HepG2 (cell line): ENCODE measurements around the gene RIPOR3. TPM values are rescaled to one million over a fixed set of nuclear protein-coding genes. Genes with fewer than 3 reads are reported as not detected.

Experiments
- ATAC-seq: fragments of 200-7000 bp; cut with Tn5 transposase; 3 replicates; pipeline ENCODE4 v1.9.1; 2020; ENCODE audit warnings: mild to moderate bottlenecking, moderate library complexity
- BruUV-seq: library from RNA; stranded (reverse); fragments of 400-500 nt; replicated peaks from 2 replicates; lab custom pipeline; 2021; lab: Mats Ljungman, UMichigan
- CTCF ChIA-PET: fragments of 300-600 bp; formaldehyde crosslinking; extraction: SDS; loops from one replicate; lab custom pipeline; 2021; ENCODE audit warnings: low total read pairs, inconsistent platforms, low intra/inter-chr PET ratio; lab: Yijun Ruan, JAX
- POLR2A ChIA-PET: fragments of 350-600 bp; sonication (Branson Sonifier 250); formaldehyde crosslinking; loops from one replicate; lab custom pipeline; 2020; ENCODE audit warnings: antibody characterized with exemption, inconsistent platforms; lab: Yijun Ruan, JAX
- DNase-seq: peaks from one replicate; pipeline ENCODE4 v3.0.0-alpha.2; 2015; ENCODE audit warnings: low spot score
- FAIRE-seq: peaks from 3 replicates; lab custom pipeline; 2011; peaks lifted over from hg19 to GRCh38; lab: Jason Lieb, UNC
- H2AFZ ChIP-seq: one replicate; pipeline ENCODE4 v1.6.1; 2011; ENCODE audit warnings: low read length, inconsistent platforms
- H3K27ac ChIP-seq: fragments of 300-600 bp; 3 replicates; pipeline ENCODE4 v1.8.0; 2011; ENCODE audit warnings: mixed run types, mild to moderate bottlenecking, mixed read lengths, low read length, inconsistent platforms; ENCODE audit not compliant: insufficient read depth; ENCODE audit errors: extremely low read length
- H3K27me3 ChIP-seq, 2 experiments: fragments of 200-600 bp in 1 of 2; 2 replicates in 1 of 2; 3 replicates in 1 of 2; pipeline versions ENCODE4 v1.6.0 to v1.8.0; 2011; ENCODE audit warnings: low read length in 2 of 2, mild to moderate bottlenecking in 2 of 2, moderate library complexity in 2 of 2, inconsistent platforms in 1 of 2; ENCODE audit not compliant: insufficient read depth in 2 of 2, control insufficient read depth in 1 of 2
- H3K36me3 ChIP-seq, 2 experiments: fragments of 200-600 bp in 1 of 2; replicated peaks in 1 of 2; 2 replicates in 1 of 2; 3 replicates in 1 of 2; pipeline versions ENCODE4 v1.5.1 to v1.8.0; 2011; ENCODE audit warnings: low read length in 2 of 2, inconsistent platforms in 1 of 2; ENCODE audit not compliant: insufficient read depth in 2 of 2, control insufficient read depth in 1 of 2
- H3K4me1 ChIP-seq: 2 replicates; pipeline ENCODE4 v1.5.1; 2012; ENCODE audit warnings: low read length, inconsistent platforms; ENCODE audit not compliant: insufficient read depth
- H3K4me2 ChIP-seq: 2 replicates; pipeline ENCODE4 v1.6.0; 2011; ENCODE audit warnings: low read depth, low read length, inconsistent platforms
- H3K4me3 ChIP-seq, 3 experiments: fragments of 200-600 bp in 1 of 3; sonication (generic), shearing (Covaris generic) in 1 of 3; replicated peaks in 1 of 3; 2 replicates each; pipeline ENCODE4 v1.5.1; 2011 to 2016; ENCODE audit warnings: low read length in 3 of 3, inconsistent platforms in 2 of 3, low read depth in 2 of 3, mild to moderate bottlenecking in 2 of 3, control low read depth in 1 of 3, mixed read lengths in 1 of 3; ENCODE audit not compliant: insufficient read depth in 1 of 3
- H3K79me2 ChIP-seq: one replicate; pipeline ENCODE4 v1.6.1; 2011; ENCODE audit warnings: low read length, inconsistent platforms; ENCODE audit not compliant: insufficient read depth
- H3K9ac ChIP-seq: 2 replicates; pipeline ENCODE4 v1.6.0; 2011; ENCODE audit warnings: mild to moderate bottlenecking, low read depth, low read length, inconsistent platforms; ENCODE audit not compliant: insufficient read depth
- H3K9me3 ChIP-seq: 2 replicates; pipeline ENCODE4 v1.5.1; 2012; ENCODE audit warnings: mild to moderate bottlenecking, low read length
- H4K20me1 ChIP-seq: 2 replicates; pipeline ENCODE4 v1.6.0; 2011; ENCODE audit warnings: inconsistent platforms, mild to moderate bottlenecking, low read length, moderate library complexity; ENCODE audit not compliant: insufficient read depth
- CREM ChIP-seq, 2 experiments: sonication (generic) in 1 of 2; formaldehyde crosslinking in 1 of 2; IDR thresholded peaks; 2 replicates each; pipeline versions ENCODE4 v1.4.0 to v1.6.1; 2016 to 2020; ENCODE audit warnings: antibody characterized with exemption in 1 of 2, mild to moderate bottlenecking in 1 of 2, missing genetic modification reagents in 1 of 2
- KDM5B ChIP-seq: sonication (generic); formaldehyde crosslinking; IDR thresholded peaks from 2 replicates; pipeline ENCODE4 v1.4.0; 2020; ENCODE audit warnings: missing genetic modification reagents, mild to moderate bottlenecking, borderline replicate concordance
- MAFK ChIP-seq, 2 experiments: IDR thresholded peaks in 1 of 2; conservative IDR thresholded peaks in 1 of 2; 2 replicates each; pipeline ENCODE4 v1.6.1; 2011; ENCODE audit warnings: improper control_type of control experiment in 2 of 2, low read length in 2 of 2
- NCOR1 ChIP-seq: fragments of 200-600 bp; sonication (generic); IDR thresholded peaks from 2 replicates; pipeline ENCODE4 v1.7.0; 2017; ENCODE audit warnings: antibody characterized with exemption, low read length, borderline replicate concordance
- NFE2 ChIP-seq: sonication (generic); formaldehyde crosslinking; IDR thresholded peaks from 2 replicates; pipeline ENCODE4 v1.4.0; 2020; ENCODE audit warnings: missing genetic modification reagents
- NONO ChIP-seq, 2 experiments: fragments of 450-650 bp in 1 of 2; sonication (generic) in 1 of 2; formaldehyde crosslinking in 1 of 2; IDR thresholded peaks in 1 of 2; conservative IDR thresholded peaks in 1 of 2; 2 replicates each; pipeline versions ENCODE4 v1.6.1 to v1.8.0; 2017 to 2022; ENCODE audit warnings: mild to moderate bottlenecking in 1 of 2, missing genetic modification reagents in 1 of 2, moderate library complexity in 1 of 2
- ZBTB33 ChIP-seq: sonication (generic); formaldehyde crosslinking; IDR thresholded peaks from 2 replicates; pipeline ENCODE4 v1.4.0; 2020; ENCODE audit warnings: missing genetic modification reagents
- ZNF598 ChIP-seq: sonication (generic); formaldehyde crosslinking; IDR thresholded peaks from 2 replicates; pipeline ENCODE4 v1.5.1; 2020; ENCODE audit warnings: mild to moderate bottlenecking, missing genetic modification reagents, borderline replicate concordance
- WGBS: methylation state at CpG from one replicate; pipeline ENCODE4 v1.1.6; 2017; ENCODE audit warnings: low lambda C conversion rate; 5-methylcytosine and 5-hydroxymethylcytosine counted together
- in situ Hi-C: cut with HindIII; loops from 2 replicates; pipeline ENCODE4 v1.10.0; 2017; ENCODE audit warnings: low pct_unique_long_range_greater_than_20kb; ENCODE audit not compliant: extremely low pct_ligation_motif_present
- intact Hi-C: fragments of 100-400 bp; cut with micrococcal nuclease; formaldehyde crosslinking; loops from one replicate; pipeline ENCODE4 v1.10.0; 2022; ENCODE audit not compliant: unreplicated experiment
- polyA plus RNA-seq, 8 experiments: library from polyadenylated mRNA; depleted of rRNA in 3 of 8; stranded (reverse) in 7 of 8; unstranded in 1 of 8; fragments of >200 nt; fragmentation: Illumina TruSeq in 4 of 8; extraction: Trizol in 4 of 8; gene quantifications; 2 replicates each; pipeline versions ENCODE4 v1.2.1 to v1.2.3, GENCODE V29; 2011 to 2016; ENCODE audit warnings: low read depth in 4 of 8, missing spikeins in 1 of 8, mixed read lengths in 1 of 8; ENCODE audit not compliant: insufficient read depth in 1 of 8
- total RNA-seq, 5 experiments: library from RNA; depleted of rRNA; stranded (reverse); fragments of >200 nt; fragmentation: Illumina TruSeq; extraction: Trizol; gene quantifications; 2 replicates each; pipeline ENCODE4 v1.2.3, GENCODE V29; 2016; ENCODE audit warnings: low read depth in 1 of 5

RIPOR3 gene
- total and polyA plus RNA-seq, 2 of the 13 experiments (the other 11 are each of a cell fraction or from before 2014, with no cell fraction given): 0.18 TPM; not detected in 1

DNA sequence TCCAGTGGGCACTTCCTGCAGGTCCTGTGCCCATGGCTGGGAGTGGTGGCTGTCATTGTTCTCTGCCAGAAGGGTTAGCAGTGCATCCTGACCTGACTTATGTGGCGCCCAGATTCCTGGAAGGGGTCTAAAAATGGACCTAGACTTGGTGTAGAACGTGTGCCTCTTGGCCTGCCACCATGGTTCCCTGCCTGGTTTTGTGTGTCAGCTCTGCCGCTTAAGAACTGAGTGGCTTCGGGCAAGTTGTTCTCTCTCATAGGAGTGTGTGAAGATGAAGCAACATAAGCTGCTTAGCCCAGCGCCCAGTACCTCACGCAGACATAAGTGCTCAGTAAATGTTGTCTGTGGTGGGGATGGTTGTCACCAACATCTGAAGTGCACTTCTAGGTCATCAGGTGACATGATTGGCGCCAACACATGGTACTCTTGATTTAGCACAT lies 129.1 kb downstream of the RIPOR3 start (continued):
- TF ChIP-seq ZBTB33 (peak; percentile 32; the same call in 1 of the 2 replicates), ZNF598 (peak; percentile 46; the same call in 1 of the 2 replicates), KDM5B (CRISPR knock-in tag) (0 out of 2 replicates have a peak, but pooled peaks have one; percentile 59)

GRCh38 chr20:50561379-50562078 lies 129.8 kb downstream of the RIPOR3 start:
- H3K27me3 ChIP-seq: no peaks in the 10 kb centered on the region
- no peak for ATAC-seq
- TF ChIP-seq NCOR1 (no peak), NFE2 (CRISPR knock-in tag) (peak; percentile 35; the same call in 1 of the 2 replicates), NONO (IDR thresholded peaks at IDR 0.05) (no peak), NONO (CRISPR knock-in tag; conservative IDR thresholded peaks at IDR 0.05) (no peak), MAFK (conservative IDR thresholded peaks at IDR 0.05 in 1 of 2, IDR thresholded peaks at IDR 0.05 in 1 of 2; ENCODE audit: low read length in 2 of 2) (peak; percentile 22 to 32; a peak in 2 of 4 replicates), CREM (IDR thresholded peaks at IDR 0.05) (no peak), CREM (CRISPR knock-in tag; IDR thresholded peaks at IDR 0.05) (no peak)
- TF ChIP-seq, all 625 proteins: peak for 2
- no peak overlapping the region for H3K4me2 ChIP-seq
- no peak overlapping the region for H2AFZ ChIP-seq
- H3K4me3 ChIP-seq: no peak overlapping the region
- POLR2A ChIA-PET: no interaction called here
- CTCF ChIA-PET: no interaction called here
- BruUV-seq: no TSS peak
- H3K9ac ChIP-seq: no peak overlapping the region
- no peak overlapping the region for H3K27ac ChIP-seq
- 97% methylated on average over 17 of the region's 17 CpGs for WGBS
- intact Hi-C loops (loop anchor here (5.0 kb wide), 1 partner anchor 49 kb away; the partner anchor contains the start of gene PTPN1), in situ Hi-C loops (no loop called here)
- peaks cover 39% of the 10 kb centered on the region for H3K4me1 ChIP-seq
- peaks cover 22 to 38% of the 10 kb centered on the region in 2 experiments; a peak in 4 of 5 replicates for H3K36me3 ChIP-seq
- FAIRE-seq: no peak
- H3K9me3 ChIP-seq: no peaks in the 10 kb centered on the region
- H3K79me2 ChIP-seq: peaks cover 4% of the 10 kb centered on the region
- no peak for DNase-seq
- no peaks in the 10 kb centered on the region for H4K20me1 ChIP-seq
